IMR-90 (cell line): Measurements from ENCODE around the gene THSD7B. TPM values are rescaled to one million over a fixed set of nuclear protein-coding genes. Genes with fewer than 3 reads are reported as not detected.

Source experiments
- ATAC-seq: fragments of 200-7000 bp; cut with Tn5 transposase; 2 replicates; pipeline ENCODE4 v1.9.1; 2020; ENCODE audit warnings: low read depth, mild to moderate bottlenecking, moderate library complexity
- BruUV-seq: library from RNA; stranded (reverse); fragments of 400-500 nt; replicated peaks from 2 replicates; lab custom pipeline; 2021; lab: Mats Ljungman, UMichigan
- CTCF ChIA-PET: fragments of 300-600 bp; formaldehyde crosslinking; extraction: SDS; loops from one replicate; lab custom pipeline; 2021; ENCODE audit warnings: antibody characterized with exemption; lab: Yijun Ruan, JAX
- POLR2A ChIA-PET: fragments of 300-600 bp; sonication (Branson Sonifier 250); formaldehyde crosslinking; loops from one replicate; lab custom pipeline; 2022; ENCODE audit warnings: antibody characterized with exemption; ENCODE audit not compliant: unreplicated experiment; lab: Charles Lee
- DNase-seq: peaks from one replicate; pipeline ENCODE4 v3.0.0; 2013
- H2AFZ ChIP-seq: replicated peaks from 2 replicates; pipeline ENCODE3; 2013; ENCODE audit warnings: low read length, mild to moderate bottlenecking; ENCODE audit not compliant: poor library complexity
- H2AK5ac ChIP-seq: 2 replicates; pipeline ENCODE4 v1.6.1; 2013; ENCODE audit warnings: low read depth, low read length, inconsistent platforms
- H2AK9ac ChIP-seq: replicated peaks from 2 replicates; pipeline ENCODE3; 2013; ENCODE audit warnings: mild to moderate bottlenecking, low read depth, low read length, moderate library complexity; ENCODE audit not compliant: poor library complexity
- H2BK120ac ChIP-seq: 2 replicates; pipeline ENCODE4 v1.6.1; 2013; ENCODE audit warnings: low read depth, low read length, inconsistent platforms
- H2BK15ac ChIP-seq: 3 replicates; pipeline ENCODE4 v1.6.1; 2013; ENCODE audit warnings: low read depth, low read length, inconsistent platforms
- H2BK20ac ChIP-seq: 2 replicates; pipeline ENCODE4 v1.6.1; 2013; ENCODE audit warnings: low read depth, mild to moderate bottlenecking, inconsistent platforms, low read length, moderate library complexity
- H2BK5ac ChIP-seq: 2 replicates; pipeline ENCODE4 v1.6.1; 2013; ENCODE audit warnings: mild to moderate bottlenecking, low read depth, low read length, inconsistent platforms; ENCODE audit not compliant: poor library complexity, severe bottlenecking
- H3K14ac ChIP-seq: replicated peaks from 2 replicates; pipeline ENCODE4 v1.6.1; 2013; ENCODE audit warnings: low read depth, low read length, inconsistent platforms
- H3K18ac ChIP-seq: 2 replicates; pipeline ENCODE4 v1.6.1; 2013; ENCODE audit warnings: low read depth, low read length, control low read depth
- H3K23ac ChIP-seq: 2 replicates; pipeline ENCODE4 v1.6.1; 2013; ENCODE audit warnings: low read depth, low read length, inconsistent platforms
- H3K27ac ChIP-seq: 2 replicates; pipeline ENCODE4 v1.5.1; 2013; ENCODE audit warnings: mild to moderate bottlenecking, control low read depth, low read length; ENCODE audit not compliant: insufficient read depth
- H3K27me3 ChIP-seq: 2 replicates; pipeline ENCODE4 v1.6.1; 2013; ENCODE audit warnings: low read length; ENCODE audit not compliant: control insufficient read depth, insufficient read depth
- H3K36me3 ChIP-seq: 2 replicates; pipeline ENCODE4 v1.6.1; 2013; ENCODE audit warnings: low read length, mixed read lengths; ENCODE audit not compliant: control insufficient read depth, insufficient read depth
- H3K4ac ChIP-seq: 2 replicates; pipeline ENCODE4 v1.6.1; 2013; ENCODE audit warnings: low read depth, low read length, inconsistent platforms
- H3K4me1 ChIP-seq: 2 replicates; pipeline ENCODE4 v1.6.1; 2013; ENCODE audit warnings: low read length, mixed read lengths; ENCODE audit not compliant: control insufficient read depth, insufficient read depth
- H3K4me2 ChIP-seq: 2 replicates; pipeline ENCODE4 v1.6.1; 2013; ENCODE audit warnings: low read depth, mild to moderate bottlenecking, control low read depth, low read length, moderate library complexity
- H3K4me3 ChIP-seq: 2 replicates; pipeline ENCODE4 v1.5.1; 2013; ENCODE audit warnings: low read depth, mild to moderate bottlenecking, control low read depth, low read length, moderate library complexity; ENCODE audit not compliant: insufficient read depth
- H3K56ac ChIP-seq: 2 replicates; pipeline ENCODE4 v1.6.1; 2013; ENCODE audit warnings: low read length, inconsistent platforms; ENCODE audit not compliant: insufficient read depth; ENCODE audit errors: extremely low read depth
- H3K79me1 ChIP-seq, 2 experiments: 2 replicates each; pipeline ENCODE4 v1.6.1; 2013; ENCODE audit warnings: low read length in 2 of 2, inconsistent platforms in 1 of 2, low read depth in 1 of 2
- H3K9ac ChIP-seq: 2 replicates; pipeline ENCODE4 v1.6.1; 2013; ENCODE audit warnings: low read depth, low read length, control low read depth
- H3K9me1 ChIP-seq: 2 replicates; pipeline ENCODE4 v1.6.1; 2013; ENCODE audit warnings: low read length, inconsistent platforms; ENCODE audit not compliant: insufficient read depth
- H3K9me3 ChIP-seq: 2 replicates; pipeline ENCODE4 v1.6.1; 2013; ENCODE audit warnings: low read length; ENCODE audit not compliant: control insufficient read depth, insufficient read depth
- H4K20me1 ChIP-seq: 2 replicates; pipeline ENCODE4 v1.6.1; 2013; ENCODE audit warnings: low read length, inconsistent platforms; ENCODE audit not compliant: insufficient read depth
- H4K5ac ChIP-seq: 2 replicates; pipeline ENCODE4 v1.6.1; 2013; ENCODE audit warnings: mild to moderate bottlenecking, low read depth, low read length, control low read depth
- H4K8ac ChIP-seq, 2 experiments: 2 replicates each; pipeline ENCODE4 v1.6.1; 2013; ENCODE audit warnings: low read depth in 2 of 2, low read length in 2 of 2, control low read depth in 1 of 2, inconsistent platforms in 1 of 2
- H4K91ac ChIP-seq: 2 replicates; pipeline ENCODE4 v1.6.1; 2013; ENCODE audit warnings: low read depth, low read length, inconsistent platforms; ENCODE audit not compliant: insufficient read depth
- BHLHE40 ChIP-seq: fragments of 150-350 bp; IDR thresholded peaks from 2 replicates; pipeline ENCODE4 v1.6.1; 2016; ENCODE audit warnings: mild to moderate bottlenecking, low read depth, low read length
- MAFK ChIP-seq: IDR thresholded peaks from 2 replicates; pipeline ENCODE4 v1.6.1; 2012; ENCODE audit warnings: low read depth, low read length, improper control_type of control experiment
- RFX5 ChIP-seq: IDR thresholded peaks from 2 replicates; pipeline ENCODE4 v1.8.0; 2012; ENCODE audit warnings: low read depth, mild to moderate bottlenecking, low read length, moderate library complexity
- WGBS, 2 experiments: methylation state at CpG; one replicate each; pipeline versions ENCODE4 v1.1.5 to v1.1.7; 2013; ENCODE audit warnings: missing lambda C conversion rate in 2 of 2; ENCODE audit not compliant: insufficient read length in 1 of 2; ENCODE audit errors: extremely low coverage in 2 of 2; 5-methylcytosine and 5-hydroxymethylcytosine counted together
- dilution Hi-C: fragments of 300-500 bp; cut with HindIII; formaldehyde crosslinking; loops from one replicate; pipeline ENCODE4 v1.14.3; 2018; ENCODE audit warnings: low sequenced_read_pairs; ENCODE audit not compliant: unreplicated experiment
- in situ Hi-C: fragments of 300-500 bp; cut with MboI; formaldehyde crosslinking; loops from 3 replicates; pipeline ENCODE4 v1.14.3; 2019; ENCODE audit warnings: low sequenced_read_pairs, inconsistent platforms, mixed read lengths
- intact Hi-C: fragments of 100-400 bp; cut with micrococcal nuclease; formaldehyde crosslinking; loops from 2 replicates; pipeline ENCODE4 v1.10.0; 2022
- polyA plus RNA-seq, 3 experiments: library from polyadenylated mRNA; depleted of rRNA; stranded (reverse); fragments of >200 nt; gene quantifications; 2 replicates each; pipeline ENCODE4 v1.2.3, GENCODE V29; 2012; ENCODE audit warnings: low replicate concordance in 1 of 3
- total RNA-seq: library from RNA; depleted of rRNA; stranded (reverse); fragments of >200 nt; gene quantifications from 2 replicates; pipeline ENCODE4 v1.2.3, GENCODE V29; 2012

Gene THSD7B
- total and polyA plus RNA-seq, 2 of the 4 experiments (the other 2 are of a cell fraction), result not detected

GRCh38 chr2:136909777-136910176, 144.4 kb downstream of the THSD7B start:
- POLR2A ChIA-PET, result interaction anchor here (0.6 kb wide), 1 partner anchor 70 kb away, joined by 3 read pairs; no protein-coding TSS in a partner anchor
- no peaks in the 10 kb centered on the region for H3K4me1 ChIP-seq
- H3K27ac ChIP-seq, result no peak overlapping the region
- no peaks in the 10 kb centered on the region for H3K79me1 ChIP-seq
- no peaks in the 10 kb centered on the region for H3K9me1 ChIP-seq
- no peak overlapping the region for H3K14ac ChIP-seq
- H4K91ac ChIP-seq, result no peak overlapping the region
- H2BK20ac ChIP-seq, result no peak overlapping the region
- no peak overlapping the region for H2AK9ac ChIP-seq
- no peak overlapping the region for H2BK5ac ChIP-seq
- CTCF ChIA-PET, result no interaction called here
- no peak overlapping the region for H3K4me3 ChIP-seq
- ATAC-seq (no peak), DNase-seq (no peak)
- intact Hi-C loops, result no loop called here
- H3K36me3 ChIP-seq, result no peaks in the 10 kb centered on the region
- no peak overlapping the region for H3K23ac ChIP-seq
- no CpG with 5 or more reads among the region's 1 CpG for WGBS, 2 experiments
- no TSS peak for BruUV-seq
- H3K9me3 ChIP-seq, result peaks cover 6% of the 10 kb centered on the region
- H2AFZ ChIP-seq, result no peak overlapping the region
- H3K27me3 ChIP-seq, result no peaks in the 10 kb centered on the region
- H3K9ac ChIP-seq, result no peak overlapping the region
- H3K4me2 ChIP-seq, result no peak overlapping the region
- H2BK15ac ChIP-seq, result no peak overlapping the region
- no peaks in the 10 kb centered on the region for H4K20me1 ChIP-seq
- no peak overlapping the region for H3K56ac ChIP-seq
- H2BK120ac ChIP-seq, result no peak overlapping the region
- TF ChIP-seq BHLHE40 (no peak), RFX5 (no peak), MAFK (no peak)
- dilution Hi-C loops, result no loop called here
- H4K8ac ChIP-seq, result no peak overlapping the region
- in situ Hi-C loops, result no loop called here
- no peak overlapping the region for H4K5ac ChIP-seq
- no peak overlapping the region for H3K4ac ChIP-seq
- no peak overlapping the region for H3K18ac ChIP-seq
- no peak overlapping the region for H2AK5ac ChIP-seq
